Choroid plexus epithelial cell (primary cell): Measurements from ENCODE around the gene CD164.
A peak's percentile ranks its signal among the peaks of the same experiment; 100 is the strongest.

ENCODE experiments used
- DNase-seq: peaks from one replicate; pipeline ENCODE4 v3.0.0-alpha.2; 2010; ENCODE audit warnings: low read depth
- H3K4me3 ChIP-seq: 2 replicates; pipeline ENCODE4 v1.5.1; 2011; ENCODE audit warnings: low read depth, mild to moderate bottlenecking, control low read depth, low read length, moderate library complexity
- CTCF ChIP-seq: conservative IDR thresholded peaks from 2 replicates; pipeline ENCODE4 v1.5.1; 2011; ENCODE audit warnings: low read depth, mild to moderate bottlenecking, control low read depth, inconsistent platforms, low read length, moderate library complexity

The CD164 gene

GRCh38 chr6:109417646-109418045, 35.4 kb upstream of the CD164 start:
- DNase-seq = no peak
- no peak for TF ChIP-seq CTCF
- no peak overlapping the region for H3K4me3 ChIP-seq

GRCh38 chr6:109411034-109411433, 28.8 kb upstream of the CD164 start:
- DNase-seq = no peak
- no peak for TF ChIP-seq CTCF
- H3K4me3 ChIP-seq = no peak overlapping the region

GRCh38 chr6:109406196-109406595, 23.9 kb upstream of the CD164 start:
- no peak for TF ChIP-seq CTCF
- no peak overlapping the region for H3K4me3 ChIP-seq
- peak; percentile 78 for DNase-seq

GRCh38 chr6:109397020-109397419, 14.8 kb upstream of the CD164 start:
- H3K4me3 ChIP-seq = no peak overlapping the region
- TF ChIP-seq CTCF = peak; percentile 65
- DNase-seq = peak; percentile 62

GRCh38 chr6:109396046-109396718, 13.9 kb upstream of the CD164 start:
- no peak for DNase-seq
- no peak for TF ChIP-seq CTCF
- H3K4me3 ChIP-seq = no peak overlapping the region

- TF ChIP-seq CTCF = no peak
- peak; percentile 49 for DNase-seq
- H3K4me3 ChIP-seq = no peak overlapping the region
Observed at GRCh38 chr6:109393886-109394281, 11.6 kb upstream of the CD164 start.

DNA sequence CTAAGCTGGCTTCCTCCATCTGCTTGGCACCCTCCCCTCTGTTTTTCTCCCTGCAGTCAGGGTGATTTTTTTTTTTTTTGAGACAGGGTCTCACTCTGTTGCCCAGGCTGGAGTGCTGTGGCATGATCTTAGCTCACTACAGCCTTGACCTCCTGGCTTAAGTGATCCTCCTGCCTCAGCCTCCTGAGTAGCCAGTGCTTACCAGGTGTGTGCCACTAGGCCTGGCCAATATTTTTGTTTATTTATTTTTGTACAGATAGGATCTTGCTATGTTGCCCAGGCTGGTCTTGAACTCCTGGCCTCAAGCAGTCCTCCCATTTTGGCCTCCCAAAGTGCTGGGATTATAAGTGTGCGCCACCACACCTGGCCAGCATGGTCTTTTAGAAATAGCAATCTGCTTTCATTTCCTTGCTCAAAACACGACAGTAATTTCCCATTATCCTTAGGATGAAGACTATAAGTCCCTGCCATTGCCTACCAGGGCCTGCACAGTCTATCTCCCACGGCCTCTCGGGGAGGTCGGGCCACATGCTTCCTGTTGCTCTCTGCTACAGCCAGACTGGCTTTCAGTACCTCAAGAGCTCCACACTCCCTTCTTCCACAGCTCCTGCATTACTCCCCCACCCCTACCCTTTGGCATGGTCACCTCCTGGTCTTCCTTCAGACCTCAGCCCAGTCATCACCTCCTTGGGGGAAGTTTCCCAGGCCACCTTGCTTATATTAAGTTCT, 11.1 kb upstream of the CD164 start:
- DNase-seq = peak; percentile 36
- H3K4me3 ChIP-seq = no peak overlapping the region
- TF ChIP-seq CTCF = no peak
